HG03575 (cell line): Measurements from ENCODE around the gene COL4A3.
A peak's percentile ranks its signal among the peaks of the same experiment; 100 is the strongest.

Source experiments
- ATAC-seq: cut with Tn5 transposase; IDR thresholded peaks from one replicate; pipeline ENCODE4 v1.9.1; 2021; ENCODE audit not compliant: unreplicated experiment, insufficient number of reproducible peaks, low FRiP score; ENCODE audit errors: extremely low read depth

COL4A3 gene

GRCh38 chr2:227257820-227258219 is 93.4 kb downstream of the COL4A3 start:
- no peak for ATAC-seq

GRCh38 chr2:227260041-227260440 is 95.6 kb downstream of the COL4A3 start:
- no peak for ATAC-seq

- no peak for ATAC-seq
Observed at GRCh38 chr2:227267410-227268115, 103.1 kb downstream of the COL4A3 start.

- ATAC-seq = no peak
Observed at GRCh38 chr2:227280895-227281294, 116.5 kb downstream of the COL4A3 start.

- ATAC-seq = no peak
Observed at GRCh38 chr2:227285741-227286236, 121.4 kb downstream of the COL4A3 start.

GRCh38 chr2:227287771-227288170 is 123.3 kb downstream of the COL4A3 start:
- no peak for ATAC-seq

GRCh38 chr2:227292314-227292713 is 127.9 kb downstream of the COL4A3 start:
- ATAC-seq = no peak

GRCh38 chr2:227293531-227293930 is 129.1 kb downstream of the COL4A3 start:
- ATAC-seq = no peak

- ATAC-seq = no peak
Observed at GRCh38 chr2:227295806-227296205, 131.4 kb downstream of the COL4A3 start.

GRCh38 chr2:227296671-227297405 is 132.4 kb downstream of the COL4A3 start:
- no peak for ATAC-seq

GRCh38 chr2:227301523-227301922 is 137.1 kb downstream of the COL4A3 start:
- no peak for ATAC-seq

GRCh38 chr2:227308784-227309183 is 144.4 kb downstream of the COL4A3 start:
- ATAC-seq = peak; percentile 56

GRCh38 chr2:227310756-227311110 is 146.3 kb downstream of the COL4A3 start:
- no peak for ATAC-seq

- no peak for ATAC-seq
Observed at GRCh38 chr2:227311861-227312506, 147.6 kb downstream of the COL4A3 start.

- no peak for ATAC-seq
Observed at GRCh38 chr2:227312579-227312978, 148.2 kb downstream of the COL4A3 start.

- no peak for ATAC-seq
Observed at GRCh38 chr2:227313310-227313709, 148.9 kb downstream of the COL4A3 start.

- no peak for ATAC-seq
Observed at GRCh38 chr2:227317834-227318233, 153.4 kb downstream of the COL4A3 start.

- no peak for ATAC-seq
Observed at GRCh38 chr2:227320305-227321094, 156.1 kb downstream of the COL4A3 start.

GRCh38 chr2:227322530-227323205 is 158.2 kb downstream of the COL4A3 start:
- ATAC-seq = no peak
